GM18951 (cell line): ENCODE results near the gene ATOSB.

ENCODE experiments used
- POLR2A ChIP-seq: IDR thresholded peaks from 4 replicates; pipeline ENCODE4 v1.6.1; 2011; ENCODE audit warnings: mild to moderate bottlenecking; ENCODE audit not compliant: insufficient read length, insufficient read depth; ENCODE audit errors: extremely low read depth
- in situ Hi-C: fragments of 300-500 bp; cut with MboI; formaldehyde crosslinking; loops from one replicate; pipeline ENCODE4 v1.12.0; 2022; ENCODE audit warnings: low sequenced_read_pairs, mixed read lengths, inconsistent platforms; ENCODE audit not compliant: unreplicated experiment

The ATOSB gene

DNA sequence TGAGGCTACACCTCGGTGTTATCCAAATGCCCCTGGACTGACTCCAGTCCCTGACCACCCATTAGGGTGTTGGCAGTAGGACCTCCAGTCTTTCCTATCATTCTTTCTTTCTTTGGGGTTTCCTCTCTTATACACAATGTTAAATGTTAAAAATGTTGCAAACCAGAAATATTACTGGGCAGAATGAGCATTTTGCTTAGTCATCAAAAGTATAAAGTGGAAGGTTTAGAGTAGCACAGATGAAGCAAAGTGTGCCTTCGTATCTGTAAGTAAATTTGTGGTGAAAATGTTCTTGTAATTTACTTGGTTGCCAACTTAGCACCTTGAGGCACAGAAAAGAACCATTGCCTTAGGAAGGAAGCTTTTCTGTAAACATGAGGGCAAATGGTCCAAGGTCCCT, 24.4 kb upstream of the ATOSB start:
- TF ChIP-seq POLR2A = no peak
- in situ Hi-C loops = no loop called here

- TF ChIP-seq POLR2A = no peak
- in situ Hi-C loops = no loop called here
These were observed 21.2 kb upstream of the ATOSB start for GRCh38 chr9:35136866-35137265.

- no peak for TF ChIP-seq POLR2A
- in situ Hi-C loops = no loop called here
These were observed 20.3 kb upstream of the ATOSB start for GRCh38 chr9:35135988-35136387.

- no peak for TF ChIP-seq POLR2A
- in situ Hi-C loops = no loop called here
These were observed 19.3 kb upstream of the ATOSB start for GRCh38 chr9:35134920-35135319.

- in situ Hi-C loops = loop anchor here (5.0 kb wide), 1 partner anchor 360 kb away; no protein-coding TSS in a partner anchor
- no peak for TF ChIP-seq POLR2A
These were observed 1.4 kb upstream of the ATOSB start for GRCh38 chr9:35116898-35117551.

DNA sequence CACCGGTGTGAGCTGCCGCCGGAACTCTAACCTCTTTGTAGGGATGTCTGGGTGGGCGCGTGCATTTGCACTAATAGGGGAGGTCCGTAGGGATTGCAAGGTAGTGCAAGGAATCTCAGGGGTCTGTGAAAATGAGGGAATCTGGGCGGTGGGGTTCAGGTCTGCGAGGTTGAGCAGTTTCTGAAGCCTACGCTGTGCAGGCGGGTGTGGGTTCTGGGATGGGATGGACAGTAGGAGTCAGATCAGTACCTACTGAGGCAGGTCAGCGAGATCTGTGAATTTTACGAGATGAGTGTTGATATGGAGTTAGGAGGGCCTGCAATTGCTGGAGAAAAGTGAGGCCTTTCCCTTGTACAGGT, 856 bp upstream of the ATOSB start:
- TF ChIP-seq POLR2A = no peak
- in situ Hi-C loops = loop anchor here (5.0 kb wide), 1 partner anchor 361 kb away; no protein-coding TSS in a partner anchor

GRCh38 chr9:35114840-35115628, 628 bp downstream of the ATOSB start:
- in situ Hi-C loops = loop anchor here (5.0 kb wide), 1 partner anchor 362 kb away; no protein-coding TSS in a partner anchor
- no peak for TF ChIP-seq POLR2A

- peak; percentile 23 for TF ChIP-seq POLR2A
- in situ Hi-C loops = no loop called here
These were observed 1.4 kb downstream of the ATOSB start for GRCh38 chr9:35114113-35114839.

- in situ Hi-C loops = no loop called here
- TF ChIP-seq POLR2A = no peak
These were observed 3.2 kb downstream of the ATOSB start for GRCh38 chr9:35112257-35113020.

GRCh38 chr9:35111001-35111933, 4.4 kb downstream of the ATOSB start:
- in situ Hi-C loops = no loop called here
- peak; percentile 38 for TF ChIP-seq POLR2A

- no peak for TF ChIP-seq POLR2A
- in situ Hi-C loops = no loop called here
These were observed 5.3 kb downstream of the ATOSB start for GRCh38 chr9:35110327-35110761.
